GM12878 (cell line): ENCODE results near the gene TMEM14A. TPM values are rescaled to one million over a fixed set of nuclear protein-coding genes. Genes with fewer than 3 reads are reported as not detected.

ENCODE experiments used
- ATAC-seq: fragments of 200-7000 bp; cut with Tn5 transposase; 3 replicates; pipeline ENCODE4 v1.9.1; 2020; ENCODE audit warnings: mild to moderate bottlenecking, moderate library complexity
- BruUV-seq: library from RNA; stranded (reverse); fragments of 400-500 nt; replicated peaks from 2 replicates; lab custom pipeline; 2021; lab: Mats Ljungman, UMichigan
- CTCF ChIA-PET: fragments of 300-600 bp; sonication (Branson Sonifier 250); formaldehyde crosslinking; extraction: SDS; loops from one replicate; lab custom pipeline; 2021; ENCODE audit warnings: inconsistent platforms; lab: Yijun Ruan, JAX
- POLR2A ChIA-PET: fragments of 350-600 bp; formaldehyde crosslinking; extraction: SDS; loops from one replicate; lab custom pipeline; 2021; ENCODE audit warnings: inconsistent platforms; lab: Charles Lee
- RAD21 ChIA-PET: fragments of 300-600 bp; sonication (Branson Sonifier 250); formaldehyde crosslinking; loops from one replicate; lab custom pipeline; 2023; ENCODE audit warnings: antibody characterized with exemption; ENCODE audit not compliant: unreplicated experiment; lab: Charles Lee
- SMC1A ChIA-PET: fragments of 300-600 bp; sonication (Branson Sonifier 250); formaldehyde crosslinking; loops from one replicate; lab custom pipeline; 2023; ENCODE audit not compliant: unreplicated experiment, uncharacterized antibody; lab: Charles Lee
- DNase-seq: peaks from one replicate; pipeline ENCODE4 v3.0.0-alpha.2; 2011; ENCODE audit warnings: low read depth, low spot score
- FAIRE-seq: peaks from 3 replicates; lab custom pipeline; 2011; peaks lifted over from hg19 to GRCh38; lab: Jason Lieb, UNC
- H2AFZ ChIP-seq: 2 replicates; pipeline ENCODE4 v1.6.0; 2011; ENCODE audit warnings: low read depth, low read length, control low read depth; ENCODE audit not compliant: control insufficient read depth
- H3K27ac ChIP-seq: 2 replicates; pipeline ENCODE4 v1.5.1; 2011; ENCODE audit warnings: control low read depth; ENCODE audit not compliant: control insufficient read depth, insufficient read depth
- H3K27me3 ChIP-seq, 2 experiments: replicated peaks in 1 of 2; 2 replicates each; pipeline versions ENCODE4 v1.6.0 to v1.6.1; 2011; ENCODE audit warnings: low read length in 1 of 2; ENCODE audit not compliant: control insufficient read depth in 2 of 2, insufficient read depth in 2 of 2
- H3K36me3 ChIP-seq, 2 experiments: 2 replicates each; pipeline ENCODE4 v1.5.1; 2011; ENCODE audit warnings: low read length in 1 of 2; ENCODE audit not compliant: control insufficient read depth in 2 of 2, insufficient read depth in 2 of 2
- H3K4me1 ChIP-seq: 2 replicates; pipeline ENCODE4 v1.6.1; 2011; ENCODE audit warnings: mild to moderate bottlenecking, low read length, moderate library complexity, mixed read lengths; ENCODE audit not compliant: control insufficient read depth, insufficient read depth
- H3K4me2 ChIP-seq: 2 replicates; pipeline ENCODE4 v1.6.0; 2011; ENCODE audit warnings: control low read depth; ENCODE audit not compliant: control insufficient read depth, insufficient read depth
- H3K4me3 ChIP-seq: fragments of 200-600 bp; sonication (generic); 2 replicates; pipeline ENCODE4 v1.5.1; 2016
- H3K79me2 ChIP-seq: 2 replicates; pipeline ENCODE4 v1.6.0; 2011; ENCODE audit warnings: low read length; ENCODE audit not compliant: control insufficient read depth, insufficient read depth
- H3K9ac ChIP-seq: 2 replicates; pipeline ENCODE4 v1.8.0; 2011; ENCODE audit warnings: low read length, control low read depth, mixed read lengths; ENCODE audit not compliant: control insufficient read depth, insufficient read depth
- H3K9me3 ChIP-seq: replicated peaks from 3 replicates; pipeline ENCODE4 v1.5.1; 2011; ENCODE audit warnings: mild to moderate bottlenecking, low read length; ENCODE audit not compliant: control insufficient read depth, insufficient read depth
- H4K20me1 ChIP-seq: 2 replicates; pipeline ENCODE4 v1.6.0; 2011; ENCODE audit not compliant: control insufficient read depth, insufficient read depth
- BRCA1 ChIP-seq: IDR thresholded peaks from 2 replicates; pipeline ENCODE4 v1.6.1; 2011; ENCODE audit warnings: low read depth, low read length, improper control_type of control experiment
- EED ChIP-seq: sonication (generic); IDR thresholded peaks from 2 replicates; pipeline ENCODE4 v1.6.1; 2016; ENCODE audit warnings: antibody characterized with exemption, low read depth
- EGR1 ChIP-seq, 2 experiments: IDR thresholded peaks; 1 replicate in 1 of 2; 2 replicates in 1 of 2; pipeline ENCODE4 v1.6.1; 2011 to 2012; ENCODE audit warnings: low read depth in 2 of 2, low read length in 2 of 2, borderline replicate concordance in 1 of 2, mild to moderate bottlenecking in 1 of 2, moderate library complexity in 1 of 2
- FOXK2 ChIP-seq: fragments of 450-650 bp; IDR thresholded peaks from 2 replicates; pipeline ENCODE4 v1.6.1; 2017; ENCODE audit warnings: mild to moderate bottlenecking, moderate library complexity
- HDAC6 ChIP-seq: fragments of 200-600 bp; sonication (generic); IDR thresholded peaks from one replicate; pipeline ENCODE4 v1.8.0; 2017; ENCODE audit warnings: antibody characterized with exemption; ENCODE audit not compliant: unreplicated experiment
- HDGF ChIP-seq: fragments of 450-650 bp; IDR thresholded peaks from 2 replicates; pipeline ENCODE4 v1.6.1; 2016; ENCODE audit warnings: antibody characterized with exemption
- JUNB ChIP-seq: IDR thresholded peaks from 2 replicates; pipeline ENCODE4 v1.6.1; 2016; ENCODE audit warnings: antibody characterized with exemption, mild to moderate bottlenecking
- KLF5 ChIP-seq: fragments of 450-650 bp; IDR thresholded peaks from 2 replicates; pipeline ENCODE4 v1.6.1; 2014; ENCODE audit warnings: mild to moderate bottlenecking; ENCODE audit not compliant: partially characterized antibody
- RUNX3 ChIP-seq: IDR thresholded peaks from 2 replicates; pipeline ENCODE4 v1.6.1; 2012; ENCODE audit warnings: low read length, inconsistent platforms
- SMARCA5 ChIP-seq: fragments of 450-650 bp; IDR thresholded peaks from 2 replicates; pipeline ENCODE4 v1.6.1; 2017; ENCODE audit warnings: mild to moderate bottlenecking
- TBL1XR1 ChIP-seq: IDR thresholded peaks from 2 replicates; pipeline ENCODE4 v1.6.1; 2012; ENCODE audit warnings: low read depth, low read length, improper control_type of control experiment
- ZNF207 ChIP-seq: fragments of 450-650 bp; IDR thresholded peaks from 2 replicates; pipeline ENCODE4 v1.6.1; 2014; ENCODE audit warnings: antibody characterized with exemption, mild to moderate bottlenecking, borderline replicate concordance
- ZNF274 ChIP-seq: IDR thresholded peaks from one replicate; pipeline ENCODE4 v1.8.0; 2011; ENCODE audit not compliant: insufficient read length, insufficient read depth
- WGBS: methylation state at CpG from one replicate; pipeline ENCODE4 v1.1.6; 2016; ENCODE audit warnings: low lambda C conversion rate; ENCODE audit not compliant: insufficient replicate concordance, insufficient coverage; ENCODE audit errors: missing lambda C conversion rate; 5-methylcytosine and 5-hydroxymethylcytosine counted together
- in situ Hi-C: fragments of 300-500 bp; cut with MboI; formaldehyde crosslinking; loops from 9 replicates; pipeline ENCODE4 v1.14.3; 2018; ENCODE audit warnings: mixed read lengths
- intact Hi-C: fragments of 100-400 bp; cut with micrococcal nuclease; formaldehyde crosslinking; loops from one replicate; pipeline ENCODE4 v1.14.2; 2022; ENCODE audit not compliant: unreplicated experiment
- polyA plus RNA-seq, 11 experiments: library from polyadenylated mRNA; depleted of rRNA in 4 of 11; unstranded in 6 of 11; stranded (reverse) in 5 of 11; fragments of >200 nt; fragmentation: Nextera tagmentation in 4 of 11; fragmentation: Illumina TruSeq in 1 of 11; extraction: Ambion mirVana in 4 of 11; extraction: Trizol in 1 of 11; gene quantifications; 1 replicate in 1 of 11; 2 replicates in 10 of 11; pipeline versions ENCODE4 v1.2.1 to v1.2.3, GENCODE V29; 2011 to 2016; ENCODE audit warnings: inconsistent platforms in 2 of 11, missing spikeins in 2 of 11, low read depth in 1 of 11
- total RNA-seq, 4 experiments: library from RNA; depleted of rRNA in 3 of 4; stranded (reverse); fragments of >200 nt in 3 of 4; fragmentation: Illumina TruSeq in 1 of 4; extraction: Trizol in 1 of 4; gene quantifications; 2 replicates each; pipeline versions ENCODE4 v1.2.1 to v1.2.3, GENCODE V29; 2013 to 2021
- TF ChIP-seq, protein P1 (sequence below): fragments of 450-650 bp; IDR thresholded peaks from 2 replicates; pipeline ENCODE4 v1.6.1; 2016; ENCODE audit warnings: mild to moderate bottlenecking

Gene TMEM14A
- total and polyA plus RNA-seq, 10 of the 15 experiments (the other 5 are each of a cell fraction or from before 2014, with no cell fraction given): 15.6 to 143 (median 33.1) TPM

DNA sequence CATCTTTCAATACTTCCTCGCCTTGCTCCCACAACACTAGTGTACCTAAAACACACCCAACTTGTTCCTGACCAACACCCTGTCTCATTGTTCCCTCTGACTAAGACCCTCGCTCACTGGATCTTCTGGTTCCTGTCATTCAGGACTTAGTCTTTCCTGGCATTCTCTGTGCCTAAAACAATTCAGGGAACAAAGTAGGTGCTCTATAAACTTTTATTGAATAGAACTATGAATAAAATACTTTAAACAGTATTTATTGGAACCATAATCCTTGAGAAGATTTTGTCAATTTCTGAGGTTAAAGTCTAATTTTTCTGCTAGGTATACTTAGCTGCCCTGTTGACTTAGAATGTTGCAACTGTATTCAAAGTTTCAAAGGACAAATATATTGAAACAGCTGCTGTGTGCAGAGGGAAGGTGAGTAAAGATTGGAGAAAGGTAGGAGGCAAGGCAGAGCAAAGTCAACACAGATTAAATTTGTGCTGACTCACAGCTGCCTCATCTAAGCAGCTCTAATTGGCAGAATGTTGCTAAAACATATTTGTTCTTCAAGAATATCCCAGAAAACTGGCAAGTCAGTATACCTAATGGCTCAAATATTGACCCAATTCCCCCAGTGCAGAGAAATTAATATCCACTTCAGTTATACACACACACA, 54.8 kb downstream of the TMEM14A start:
- Histone ChIP-seq H2AFZ (no peak overlapping the region), H3K4me2 (no peak overlapping the region), H3K27me3 (no peaks in the 10 kb centered on the region), H4K20me1 (no peaks in the 10 kb centered on the region), H3K4me1 (peaks cover 5% of the 10 kb centered on the region), H3K9me3 (no peaks in the 10 kb centered on the region), H3K9ac (no peak overlapping the region), H3K4me3 (no peak overlapping the region), H3K79me2 (no peaks in the 10 kb centered on the region), H3K27ac (no peak overlapping the region), H3K36me3 (no peaks in the 10 kb centered on the region)
- RAD21 ChIA-PET: no interaction called here
- CTCF ChIA-PET: interaction anchor here (1.0 to 3.1 kb wide), 10 partner anchors 8 to 355 kb away, joined by 3 to 13 read pairs (median 5); no protein-coding TSS in a partner anchor
- TF ChIP-seq KLF5 (no peak), JUNB (no peak), ZNF274 (no peak), BRCA1 (no peak), FOXK2 (no peak), SMARCA5 (no peak), TBL1XR1 (no peak), ZNF207 (no peak), HDGF (no peak), RUNX3 (no peak), EGR1 (IDR thresholded peaks at IDR 0.05; ENCODE audit: borderline replicate concordance in 1 of 2, low read depth in 2 of 2, low read length in 2 of 2) (no peak), HDAC6 (no peak), EED (no peak)
- TF ChIP-seq, protein P1, sequence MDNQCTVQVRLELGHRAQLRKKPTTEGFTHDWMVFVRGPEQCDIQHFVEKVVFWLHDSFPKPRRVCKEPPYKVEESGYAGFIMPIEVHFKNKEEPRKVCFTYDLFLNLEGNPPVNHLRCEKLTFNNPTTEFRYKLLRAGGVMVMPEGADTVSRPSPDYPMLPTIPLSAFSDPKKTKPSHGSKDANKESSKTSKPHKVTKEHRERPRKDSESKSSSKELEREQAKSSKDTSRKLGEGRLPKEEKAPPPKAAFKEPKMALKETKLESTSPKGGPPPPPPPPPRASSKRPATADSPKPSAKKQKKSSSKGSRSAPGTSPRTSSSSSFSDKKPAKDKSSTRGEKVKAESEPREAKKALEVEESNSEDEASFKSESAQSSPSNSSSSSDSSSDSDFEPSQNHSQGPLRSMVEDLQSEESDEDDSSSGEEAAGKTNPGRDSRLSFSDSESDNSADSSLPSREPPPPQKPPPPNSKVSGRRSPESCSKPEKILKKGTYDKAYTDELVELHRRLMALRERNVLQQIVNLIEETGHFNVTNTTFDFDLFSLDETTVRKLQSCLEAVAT: no peak
- SMC1A ChIA-PET: interaction anchor here (0.6 to 1.7 kb wide), 3 partner anchors 14 to 445 kb away, joined by 3 to 5 read pairs (median 3); partner anchors contain the start of gene GSTA2
- WGBS: 92% methylated on average over 2 of the region's 2 CpGs
- POLR2A ChIA-PET: no interaction called here
- intact Hi-C loops: no loop called here
- in situ Hi-C loops: no loop called here
- FAIRE-seq (no peak), DNase-seq (no peak), ATAC-seq (no peak)
- no TSS peak for BruUV-seq
